Transverse colon (tissue), 4 donors: ENCODE results near the gene MGLL.

Experiments
- CTCF ChIP-seq, 5 experiments: fragments of 200-600 bp in 3 of 5; fragments of 450-650 bp in 2 of 5; sonication (generic) in 3 of 5; IDR thresholded peaks; 1 replicate in 2 of 5; 2 replicates in 3 of 5; pipeline ENCODE4 v1.5.1; 2016 to 2017; ENCODE audit warnings: antibody characterized with exemption in 5 of 5, inconsistent platforms in 3 of 5, mild to moderate bottlenecking in 2 of 5, moderate library complexity in 1 of 5
- EP300 ChIP-seq: sonication (generic); formaldehyde crosslinking; IDR thresholded peaks from one replicate; pipeline ENCODE4 v1.6.1; 2017; ENCODE audit warnings: antibody characterized with exemption, low read depth
- POLR2A ChIP-seq: fragments of 450-650 bp; IDR thresholded peaks from one replicate; pipeline ENCODE4 v1.6.1; 2016; ENCODE audit warnings: antibody characterized with exemption, mild to moderate bottlenecking, moderate library complexity
- POLR2AphosphoS5 ChIP-seq, 3 donors: sonication (generic); formaldehyde crosslinking; IDR thresholded peaks; one replicate each; pipeline ENCODE4 v1.6.1; 2016; ENCODE audit warnings: antibody characterized with exemption in 3 of 3

GRCh38 chr3:127773752-127774395, 48.4 kb downstream of the MGLL start:
- no peak for TF ChIP-seq CTCF (IDR thresholded peaks at IDR 0.05)
- no peak for TF ChIP-seq POLR2A
- TF ChIP-seq POLR2AphosphoS5 (IDR thresholded peaks at IDR 0.05): no peak
- TF ChIP-seq EP300: no peak
